CD4-positive, alpha-beta T cell (primary cell): ENCODE measurements around the gene STAB2. TPM values are rescaled to one million over a fixed set of nuclear protein-coding genes. Genes with fewer than 3 reads are reported as not detected.

ENCODE experiments used
- ATAC-seq: fragments of 200-7000 bp; cut with Tn5 transposase; one replicate; pipeline ENCODE4 v1.10.0; 2022; ENCODE audit warnings: mild to moderate bottlenecking; ENCODE audit not compliant: poor library complexity
- CTCF ChIA-PET: fragments of 350-600 bp; sonication (Branson Sonifier 250); formaldehyde crosslinking; loops from one replicate; lab custom pipeline; 2021; ENCODE audit warnings: antibody characterized with exemption, inconsistent platforms; lab: Charles Lee
- POLR2A ChIA-PET: fragments of 350-600 bp; sonication (Branson Sonifier 250); formaldehyde crosslinking; loops from one replicate; lab custom pipeline; 2021; ENCODE audit warnings: antibody characterized with exemption, inconsistent platforms; lab: Charles Lee
- DNase-seq, 14 experiments: peaks; one replicate each; pipeline ENCODE4 v3.0.0-alpha.2; 2013 to 2020; ENCODE audit warnings: mixed read lengths in 2 of 14
- H3K27ac ChIP-seq, 2 donors: one replicate each; pipeline versions ENCODE4 v1.5.1 to v1.7.0; 2013; ENCODE audit warnings: low read length in 2 of 2, low read depth in 1 of 2, mild to moderate bottlenecking in 1 of 2
- H3K27me3 ChIP-seq, 2 experiments: 1 replicate in 1 of 2; 2 replicates in 1 of 2; pipeline versions ENCODE4 v1.6.1 to v1.7.0; 2013; ENCODE audit warnings: low read length in 2 of 2, control low read depth in 1 of 2, mild to moderate bottlenecking in 1 of 2, moderate library complexity in 1 of 2; ENCODE audit not compliant: insufficient read depth in 2 of 2, control insufficient read depth in 1 of 2
- H3K36me3 ChIP-seq: one replicate; pipeline ENCODE4 v1.6.1; 2013; ENCODE audit warnings: low read length, control low read depth; ENCODE audit not compliant: insufficient read depth
- H3K4me1 ChIP-seq: one replicate; pipeline ENCODE4 v1.6.1; 2013; ENCODE audit warnings: low read length, control low read depth; ENCODE audit not compliant: insufficient read depth
- H3K4me3 ChIP-seq: one replicate; pipeline ENCODE4 v1.5.1; 2013; ENCODE audit warnings: mild to moderate bottlenecking, low read length, moderate library complexity
- H3K9me3 ChIP-seq, 2 experiments: 1 replicate in 1 of 2; 2 replicates in 1 of 2; pipeline versions ENCODE4 v1.6.1 to v1.7.0; 2013; ENCODE audit warnings: low read length in 2 of 2, mild to moderate bottlenecking in 2 of 2, control low read depth in 1 of 2, moderate library complexity in 1 of 2; ENCODE audit not compliant: control insufficient read depth in 1 of 2, insufficient read depth in 1 of 2
- H3K27ac Mint-ChIP-seq: one replicate; pipeline ENCODE4 v1.8.0; 2020; ENCODE audit warnings: mixed read lengths
- H3K27me3 Mint-ChIP-seq: one replicate; pipeline ENCODE4 v1.8.0; 2021; ENCODE audit warnings: mixed read lengths
- H3K36me3 Mint-ChIP-seq: one replicate; pipeline ENCODE4 v1.8.0; 2021; ENCODE audit warnings: low read depth, mixed read lengths
- H3K4me1 Mint-ChIP-seq: one replicate; pipeline ENCODE4 v1.8.0; 2021; ENCODE audit warnings: low read depth, mixed read lengths
- H3K4me3 Mint-ChIP-seq: one replicate; pipeline ENCODE4 v1.8.0; 2020; ENCODE audit warnings: mild to moderate bottlenecking, mixed read lengths
- H3K9me3 Mint-ChIP-seq: one replicate; pipeline ENCODE4 v1.8.0; 2020; ENCODE audit warnings: mixed read lengths
- intact Hi-C, 2 experiments: fragments of 100-400 bp; cut with DNase I in 1 of 2; cut with micrococcal nuclease in 1 of 2; formaldehyde crosslinking; loops; one replicate each; pipeline versions ENCODE4 v1.15.1 to v1.9.0; 2023 to 2025; cut with DNase I, micrococcal nuclease
- total RNA-seq, 174 experiments: library from RNA in 2 of 174; stranded (reverse) in 2 of 174; gene quantifications; one replicate each; pipeline ENCODE4 v1.2.3 and lab custom pipeline; 2021 to 2026
- TF ChIP-seq, protein P1 (sequence below): fragments of 200-600 bp; IDR thresholded peaks from one replicate; pipeline ENCODE4 v1.8.0; 2022; ENCODE audit warnings: antibody characterized with exemption, mild to moderate bottlenecking

The STAB2 gene
- total RNA-seq, 2 experiments from 2014 or later, result not detected

- Mint-ChIP-seq H3K36me3 (no peaks in the 10 kb centered on the region), H3K9me3 (no peaks in the 10 kb centered on the region), H3K27ac (no peak overlapping the region), H3K27me3 (no peaks in the 10 kb centered on the region), H3K4me3 (no peak overlapping the region), H3K4me1 (no peaks in the 10 kb centered on the region)
- ChIA-PET POLR2A (no interaction called here), CTCF (no interaction called here)
- no peak overlapping the region for H3K4me3 ChIP-seq
- H3K27me3 ChIP-seq, result no peaks in the 10 kb centered on the region
- intact Hi-C loops, result no loop called here
- no peaks in the 10 kb centered on the region for H3K4me1 ChIP-seq
- no peak for DNase-seq
- TF ChIP-seq, protein P1, sequence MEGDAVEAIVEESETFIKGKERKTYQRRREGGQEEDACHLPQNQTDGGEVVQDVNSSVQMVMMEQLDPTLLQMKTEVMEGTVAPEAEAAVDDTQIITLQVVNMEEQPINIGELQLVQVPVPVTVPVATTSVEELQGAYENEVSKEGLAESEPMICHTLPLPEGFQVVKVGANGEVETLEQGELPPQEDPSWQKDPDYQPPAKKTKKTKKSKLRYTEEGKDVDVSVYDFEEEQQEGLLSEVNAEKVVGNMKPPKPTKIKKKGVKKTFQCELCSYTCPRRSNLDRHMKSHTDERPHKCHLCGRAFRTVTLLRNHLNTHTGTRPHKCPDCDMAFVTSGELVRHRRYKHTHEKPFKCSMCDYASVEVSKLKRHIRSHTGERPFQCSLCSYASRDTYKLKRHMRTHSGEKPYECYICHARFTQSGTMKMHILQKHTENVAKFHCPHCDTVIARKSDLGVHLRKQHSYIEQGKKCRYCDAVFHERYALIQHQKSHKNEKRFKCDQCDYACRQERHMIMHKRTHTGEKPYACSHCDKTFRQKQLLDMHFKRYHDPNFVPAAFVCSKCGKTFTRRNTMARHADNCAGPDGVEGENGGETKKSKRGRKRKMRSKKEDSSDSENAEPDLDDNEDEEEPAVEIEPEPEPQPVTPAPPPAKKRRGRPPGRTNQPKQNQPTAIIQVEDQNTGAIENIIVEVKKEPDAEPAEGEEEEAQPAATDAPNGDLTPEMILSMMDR, result no peak
- no peak for ATAC-seq
- no peaks in the 10 kb centered on the region for H3K36me3 ChIP-seq
- H3K9me3 ChIP-seq, result no peaks in the 10 kb centered on the region
- H3K27ac ChIP-seq, result no peak overlapping the region
Observed at GRCh38 chr12:103671367-103671766, 84.3 kb downstream of the STAB2 start.

DNA sequence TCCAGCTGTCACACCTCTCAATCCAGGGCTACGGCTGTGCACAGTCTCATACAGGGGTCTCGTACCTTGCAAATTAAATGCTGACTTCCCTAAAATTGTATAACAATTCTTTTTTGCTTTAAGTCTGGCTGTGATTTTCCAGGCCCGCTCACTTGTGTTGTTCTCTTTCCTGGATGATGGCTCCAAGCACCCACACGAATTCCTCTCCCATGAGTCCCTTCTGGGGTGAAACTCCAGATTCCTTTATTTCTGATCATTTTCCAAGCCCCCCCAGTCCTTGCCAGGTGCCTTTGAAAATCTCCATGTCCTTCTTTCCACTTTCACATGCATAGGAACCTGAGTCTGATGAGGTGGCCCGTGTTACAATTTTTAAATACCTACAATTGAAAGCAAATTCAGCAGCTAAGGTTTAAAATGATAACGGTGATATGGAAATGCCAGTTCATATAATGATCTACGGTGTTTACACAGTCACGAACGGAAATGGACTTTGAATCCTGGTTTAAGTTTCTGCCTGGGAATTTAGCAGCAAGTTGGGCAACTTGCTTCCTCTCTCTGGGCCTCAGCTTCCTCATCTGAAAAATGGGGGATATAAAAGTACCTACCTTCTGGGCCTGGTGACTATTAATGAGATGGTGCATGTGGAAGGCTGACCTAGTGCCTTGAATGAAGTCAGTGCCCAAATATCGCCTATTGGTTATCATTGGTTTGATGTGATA lies 85.5 kb downstream of the STAB2 start:
- H3K4me1 ChIP-seq, result no peaks in the 10 kb centered on the region
- no peak overlapping the region for H3K4me3 Mint-ChIP-seq
- H3K36me3 ChIP-seq, result no peaks in the 10 kb centered on the region
- intact Hi-C loops, result no loop called here
- DNase-seq (no peak), ATAC-seq (no peak)
- H3K36me3 Mint-ChIP-seq, result no peaks in the 10 kb centered on the region
- no peaks in the 10 kb centered on the region for H3K9me3 Mint-ChIP-seq
- H3K27ac Mint-ChIP-seq, result no peak overlapping the region
- ChIA-PET CTCF (no interaction called here), POLR2A (no interaction called here)
- no peaks in the 10 kb centered on the region for H3K9me3 ChIP-seq
- H3K27me3 ChIP-seq, result no peaks in the 10 kb centered on the region
- H3K27ac ChIP-seq, result no peak overlapping the region
- H3K4me3 ChIP-seq, result no peak overlapping the region
- H3K4me1 Mint-ChIP-seq, result no peaks in the 10 kb centered on the region
- TF ChIP-seq, protein P1, result no peak
- peaks cover 9% of the 10 kb centered on the region for H3K27me3 Mint-ChIP-seq

GRCh38 chr12:103673487-103673886 lies 86.4 kb downstream of the STAB2 start:
- H3K36me3 Mint-ChIP-seq, result no peaks in the 10 kb centered on the region
- H3K4me3 Mint-ChIP-seq, result no peak overlapping the region
- H3K27me3 Mint-ChIP-seq, result peaks cover 9% of the 10 kb centered on the region
- TF ChIP-seq, protein P1, result no peak
- Histone ChIP-seq H3K4me1 (no peaks in the 10 kb centered on the region), H3K27me3 (no peaks in the 10 kb centered on the region), H3K4me3 (no peak overlapping the region), H3K27ac (no peak overlapping the region), H3K9me3 (no peaks in the 10 kb centered on the region), H3K36me3 (no peaks in the 10 kb centered on the region)
- ATAC-seq (no peak), DNase-seq (no peak)
- no peaks in the 10 kb centered on the region for H3K9me3 Mint-ChIP-seq
- H3K4me1 Mint-ChIP-seq, result no peaks in the 10 kb centered on the region
- intact Hi-C loops, result no loop called here
- H3K27ac Mint-ChIP-seq, result no peak overlapping the region
- POLR2A ChIA-PET, result no interaction called here
- CTCF ChIA-PET, result no interaction called here
